Measurements from ENCODE around the gene AHNAK2.

DNA sequence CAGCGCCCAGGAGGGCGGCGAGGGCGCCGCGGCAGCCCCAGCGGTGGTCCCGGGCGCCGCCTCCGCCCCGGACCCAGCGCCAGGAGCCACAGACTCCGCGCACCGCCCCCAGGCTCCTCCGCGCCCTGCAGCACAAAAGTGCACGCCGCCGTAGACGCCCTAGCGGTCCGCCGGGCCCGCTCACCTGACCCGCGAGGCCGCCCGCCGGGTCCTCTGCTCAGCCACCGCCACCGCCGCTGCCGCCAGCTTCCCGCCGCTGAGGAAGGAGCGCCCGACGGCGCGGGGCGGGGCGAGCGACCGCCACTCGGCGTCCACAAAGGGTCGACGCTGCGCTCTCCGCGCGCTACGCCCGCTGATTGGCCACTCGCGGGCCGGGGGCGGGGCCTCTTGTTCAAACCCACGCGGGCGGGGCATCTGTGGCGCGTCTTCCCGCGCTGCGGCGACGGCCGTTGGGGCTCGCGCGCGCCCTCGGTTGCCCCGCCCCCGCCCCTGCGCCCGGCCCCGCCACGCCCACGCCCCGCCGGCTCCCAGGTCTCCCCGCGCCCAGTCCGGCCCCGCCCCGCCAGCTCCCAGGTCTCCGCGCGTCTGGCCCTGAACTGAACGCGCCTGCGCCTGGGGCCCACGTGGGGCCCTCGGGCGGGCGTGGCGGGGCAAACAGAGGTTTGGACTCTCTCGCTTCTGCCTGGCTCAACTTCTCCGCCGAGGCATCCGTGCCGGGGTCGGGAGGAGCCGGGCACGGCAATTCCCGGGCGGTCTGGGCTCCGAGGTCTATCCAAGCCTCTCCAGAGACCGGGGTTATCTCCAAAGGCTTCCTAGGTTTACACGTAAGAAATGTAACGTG, 42.9 kb upstream of the AHNAK2 start, which contains the start of gene CDCA4:
- TF ChIP-seq, protein P1, sequence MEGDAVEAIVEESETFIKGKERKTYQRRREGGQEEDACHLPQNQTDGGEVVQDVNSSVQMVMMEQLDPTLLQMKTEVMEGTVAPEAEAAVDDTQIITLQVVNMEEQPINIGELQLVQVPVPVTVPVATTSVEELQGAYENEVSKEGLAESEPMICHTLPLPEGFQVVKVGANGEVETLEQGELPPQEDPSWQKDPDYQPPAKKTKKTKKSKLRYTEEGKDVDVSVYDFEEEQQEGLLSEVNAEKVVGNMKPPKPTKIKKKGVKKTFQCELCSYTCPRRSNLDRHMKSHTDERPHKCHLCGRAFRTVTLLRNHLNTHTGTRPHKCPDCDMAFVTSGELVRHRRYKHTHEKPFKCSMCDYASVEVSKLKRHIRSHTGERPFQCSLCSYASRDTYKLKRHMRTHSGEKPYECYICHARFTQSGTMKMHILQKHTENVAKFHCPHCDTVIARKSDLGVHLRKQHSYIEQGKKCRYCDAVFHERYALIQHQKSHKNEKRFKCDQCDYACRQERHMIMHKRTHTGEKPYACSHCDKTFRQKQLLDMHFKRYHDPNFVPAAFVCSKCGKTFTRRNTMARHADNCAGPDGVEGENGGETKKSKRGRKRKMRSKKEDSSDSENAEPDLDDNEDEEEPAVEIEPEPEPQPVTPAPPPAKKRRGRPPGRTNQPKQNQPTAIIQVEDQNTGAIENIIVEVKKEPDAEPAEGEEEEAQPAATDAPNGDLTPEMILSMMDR (conservative IDR thresholded peaks at IDR 0.05): no peak
- peak; percentile 85 for TF ChIP-seq ZFX (IDR thresholded peaks at IDR 0.05)
